Measurements from ENCODE around the gene GYPB. TPM values are rescaled to one million over a fixed set of nuclear protein-coding genes. Genes with fewer than 3 reads are reported as not detected.
"Not testable (repeated sequence)": the region's sequence is repeated elsewhere in the genome, so short reads cannot be mapped to it uniquely, and the experiment has no call there.

GYPB gene
- total RNA-seq, 1 experiment from 2014 or later, result not detected

- H3K4me1 Mint-ChIP-seq (ENCODE audit: low read depth, unreplicated experiment); H3K9me3 ChIP-seq; H3K4me3 ChIP-seq (ENCODE audit: low read depth, low read length); H3K4me3 Mint-ChIP-seq (ENCODE audit: unreplicated experiment); DNase-seq; POLR2A ChIA-PET; H3K36me3 ChIP-seq (ENCODE audit: control insufficient read depth, insufficient read depth, low read length); intact Hi-C loops (cut with micrococcal nuclease; ENCODE audit: unreplicated experiment); BruUV-seq (replicated peaks); H3K36me3 Mint-ChIP-seq (ENCODE audit: insufficient read depth, unreplicated experiment); H3K27me3 Mint-ChIP-seq (ENCODE audit: insufficient read depth, unreplicated experiment); CTCF ChIA-PET; H3K27me3 ChIP-seq (replicated peaks; ENCODE audit: control insufficient read depth, insufficient read depth, low read length); H3K9me3 Mint-ChIP-seq (ENCODE audit: unreplicated experiment); H3K4me1 ChIP-seq; H3K27ac Mint-ChIP-seq (ENCODE audit: unreplicated experiment): not testable (repeated sequence)
Measured at GRCh38 chr4:144026682-144027081, 7.5 kb upstream of the GYPB start.

- DNase-seq; H3K36me3 Mint-ChIP-seq (ENCODE audit: insufficient read depth, unreplicated experiment); H3K27me3 Mint-ChIP-seq (ENCODE audit: insufficient read depth, unreplicated experiment); H3K4me1 ChIP-seq; H3K27me3 ChIP-seq (replicated peaks; ENCODE audit: control insufficient read depth, insufficient read depth, low read length); H3K4me3 ChIP-seq (ENCODE audit: low read depth, low read length); H3K4me3 Mint-ChIP-seq (ENCODE audit: unreplicated experiment); BruUV-seq (replicated peaks); H3K9me3 ChIP-seq; H3K9me3 Mint-ChIP-seq (ENCODE audit: unreplicated experiment); H3K27ac Mint-ChIP-seq (ENCODE audit: unreplicated experiment); H3K4me1 Mint-ChIP-seq (ENCODE audit: low read depth, unreplicated experiment); H3K36me3 ChIP-seq (ENCODE audit: control insufficient read depth, insufficient read depth, low read length); CTCF ChIA-PET; POLR2A ChIA-PET: not testable (repeated sequence)
- intact Hi-C loops (cut with micrococcal nuclease; ENCODE audit: unreplicated experiment), result loop anchor here (5.0 kb wide), 1 partner anchor 42 kb away; no protein-coding TSS in a partner anchor
Measured at GRCh38 chr4:144024399-144025053, 5.3 kb upstream of the GYPB start.

DNA sequence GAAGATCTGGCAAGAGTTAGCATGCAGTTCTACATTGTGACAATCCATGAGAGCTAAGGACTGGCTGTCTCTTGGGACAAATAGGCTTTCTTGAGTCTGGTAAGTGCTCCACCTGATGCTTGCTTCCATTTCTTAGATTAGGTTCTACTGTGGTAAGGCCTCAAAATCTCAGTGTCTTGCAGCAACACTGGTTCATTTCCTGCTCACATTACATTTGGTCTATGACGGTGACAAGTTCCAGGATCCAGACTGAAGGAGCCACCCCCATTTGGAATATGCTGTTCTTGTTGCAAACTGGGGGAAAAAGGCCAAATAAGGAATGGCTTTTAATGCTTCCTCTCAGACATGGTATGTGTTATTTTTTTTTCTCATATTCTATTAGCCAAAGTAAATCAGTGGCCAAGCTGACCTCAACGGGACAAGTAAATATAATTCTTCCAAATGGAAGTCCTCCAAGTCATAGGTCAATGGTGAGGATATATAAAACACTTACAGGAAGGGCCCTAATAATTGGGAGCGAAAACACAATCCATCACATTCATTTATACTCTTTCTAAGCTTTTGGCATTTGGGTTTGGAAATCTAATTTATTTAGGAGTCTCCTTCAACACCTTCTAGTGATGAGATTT, 3.7 kb upstream of the GYPB start:
- DNase-seq; H3K36me3 Mint-ChIP-seq (ENCODE audit: insufficient read depth, unreplicated experiment); POLR2A ChIA-PET; H3K4me3 ChIP-seq (ENCODE audit: low read depth, low read length); CTCF ChIA-PET; H3K36me3 ChIP-seq (ENCODE audit: control insufficient read depth, insufficient read depth, low read length); H3K27ac Mint-ChIP-seq (ENCODE audit: unreplicated experiment); H3K9me3 ChIP-seq; H3K4me3 Mint-ChIP-seq (ENCODE audit: unreplicated experiment); BruUV-seq (replicated peaks); H3K9me3 Mint-ChIP-seq (ENCODE audit: unreplicated experiment); H3K27me3 Mint-ChIP-seq (ENCODE audit: insufficient read depth, unreplicated experiment); H3K4me1 Mint-ChIP-seq (ENCODE audit: low read depth, unreplicated experiment); H3K27me3 ChIP-seq (replicated peaks; ENCODE audit: control insufficient read depth, insufficient read depth, low read length); H3K4me1 ChIP-seq: not testable (repeated sequence)
- intact Hi-C loops (cut with micrococcal nuclease; ENCODE audit: unreplicated experiment), result loop anchor here (5.0 kb wide), 1 partner anchor 41 kb away; no protein-coding TSS in a partner anchor

DNA sequence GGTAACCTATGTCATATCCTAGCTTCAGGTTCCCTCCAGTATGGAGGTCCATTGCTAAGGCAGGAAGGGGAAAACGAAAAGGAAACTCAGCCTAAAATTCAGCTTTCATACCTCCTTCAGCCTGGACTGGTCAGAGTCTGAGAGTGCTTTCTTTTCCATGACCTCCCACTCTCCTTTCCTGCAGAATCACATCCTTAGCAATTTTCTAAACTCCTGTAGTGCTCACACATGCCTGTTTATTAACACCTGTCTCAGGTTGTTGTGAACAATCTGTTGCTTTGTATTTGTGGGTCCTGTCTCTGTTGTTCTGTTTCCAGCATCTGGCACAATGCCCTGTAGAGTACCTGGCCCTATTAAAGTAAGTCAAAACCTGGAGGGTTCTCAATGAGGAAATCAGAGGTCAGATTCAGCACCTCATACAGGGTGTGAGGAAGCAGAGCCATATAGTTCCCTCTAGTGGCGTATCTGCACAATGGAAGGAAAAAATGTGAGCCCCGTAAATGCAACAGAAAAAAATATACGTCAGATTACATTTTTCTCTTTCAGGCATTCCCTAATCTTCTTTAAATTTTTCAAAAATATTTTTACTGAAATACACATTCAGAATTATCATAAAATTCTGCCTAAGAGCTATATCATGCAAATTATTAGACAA, 2.3 kb upstream of the GYPB start:
- H3K27ac Mint-ChIP-seq (ENCODE audit: unreplicated experiment); H3K27me3 Mint-ChIP-seq (ENCODE audit: insufficient read depth, unreplicated experiment); H3K4me1 ChIP-seq; H3K9me3 ChIP-seq; H3K9me3 Mint-ChIP-seq (ENCODE audit: unreplicated experiment); H3K4me3 Mint-ChIP-seq (ENCODE audit: unreplicated experiment); H3K4me3 ChIP-seq (ENCODE audit: low read depth, low read length); H3K4me1 Mint-ChIP-seq (ENCODE audit: low read depth, unreplicated experiment); H3K27me3 ChIP-seq (replicated peaks; ENCODE audit: control insufficient read depth, insufficient read depth, low read length); BruUV-seq (replicated peaks); POLR2A ChIA-PET; H3K36me3 ChIP-seq (ENCODE audit: control insufficient read depth, insufficient read depth, low read length); CTCF ChIA-PET; H3K36me3 Mint-ChIP-seq (ENCODE audit: insufficient read depth, unreplicated experiment): not testable (repeated sequence)
- intact Hi-C loops (cut with micrococcal nuclease; ENCODE audit: unreplicated experiment), result loop anchor here (1.0 to 5.0 kb wide), 3 partner anchors 39 to 462 kb away; no protein-coding TSS in a partner anchor
- peak; percentile 48 to 57 for TF ChIP-seq CTCF (IDR thresholded peaks at IDR 0.05; ENCODE audit: insufficient read depth in 1 of 2, low read depth in 1 of 2, low read length in 1 of 2, severe bottlenecking in 1 of 2, unreplicated experiment in 1 of 2)
- peak in 1 of 2 experiments; percentile 23 for DNase-seq

- CTCF ChIA-PET; H3K27me3 ChIP-seq (replicated peaks; ENCODE audit: control insufficient read depth, insufficient read depth, low read length); H3K9me3 ChIP-seq: not testable (repeated sequence)
Measured at GRCh38 chr4:144018223-144019000, 768 bp downstream of the GYPB start.

DNA sequence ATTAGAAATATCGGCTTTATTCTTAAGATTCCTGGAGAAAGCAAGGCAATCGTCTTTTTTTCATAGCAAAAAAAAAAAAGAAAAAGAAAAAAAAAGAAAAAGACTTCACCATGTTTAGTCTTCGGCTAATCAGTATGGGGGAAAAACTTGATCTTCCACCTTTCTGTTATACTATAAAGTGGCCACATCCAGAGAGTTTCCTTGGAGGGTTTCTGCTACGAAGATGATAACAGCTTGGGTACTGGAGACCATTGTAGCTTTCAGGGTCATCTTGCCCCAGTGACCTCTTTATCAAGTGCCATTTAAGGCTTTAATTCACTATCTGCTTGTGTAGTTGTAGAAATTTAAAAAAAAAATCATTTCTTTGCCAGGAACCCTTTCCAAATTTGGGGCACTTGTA, 1.9 kb downstream of the GYPB start:
- H3K4me3 Mint-ChIP-seq (ENCODE audit: unreplicated experiment); BruUV-seq (replicated peaks); DNase-seq; H3K9me3 Mint-ChIP-seq (ENCODE audit: unreplicated experiment); H3K4me1 ChIP-seq; H3K4me1 Mint-ChIP-seq (ENCODE audit: low read depth, unreplicated experiment); H3K4me3 ChIP-seq (ENCODE audit: low read depth, low read length); POLR2A ChIA-PET; H3K36me3 ChIP-seq (ENCODE audit: control insufficient read depth, insufficient read depth, low read length); H3K9me3 ChIP-seq; intact Hi-C loops (cut with micrococcal nuclease; ENCODE audit: unreplicated experiment); H3K36me3 Mint-ChIP-seq (ENCODE audit: insufficient read depth, unreplicated experiment); H3K27me3 ChIP-seq (replicated peaks; ENCODE audit: control insufficient read depth, insufficient read depth, low read length); H3K27me3 Mint-ChIP-seq (ENCODE audit: insufficient read depth, unreplicated experiment); CTCF ChIA-PET; H3K27ac Mint-ChIP-seq (ENCODE audit: unreplicated experiment): not testable (repeated sequence)

More at GRCh38 chr4:144018223-144019000, 768 bp downstream of the GYPB start:
- POLR2A ChIA-PET; H3K4me1 ChIP-seq; H3K27ac Mint-ChIP-seq (ENCODE audit: unreplicated experiment); DNase-seq; H3K36me3 ChIP-seq (ENCODE audit: control insufficient read depth, insufficient read depth, low read length); intact Hi-C loops (cut with micrococcal nuclease; ENCODE audit: unreplicated experiment); H3K27me3 Mint-ChIP-seq (ENCODE audit: insufficient read depth, unreplicated experiment); H3K4me3 Mint-ChIP-seq (ENCODE audit: unreplicated experiment); H3K4me3 ChIP-seq (ENCODE audit: low read depth, low read length); H3K4me1 Mint-ChIP-seq (ENCODE audit: low read depth, unreplicated experiment); H3K36me3 Mint-ChIP-seq (ENCODE audit: insufficient read depth, unreplicated experiment); H3K9me3 Mint-ChIP-seq (ENCODE audit: unreplicated experiment); BruUV-seq (replicated peaks): not testable (repeated sequence)
